A673 (cell line): Measurements from ENCODE around the gene EMP3.

Experiments
- EZH2 ChIP-seq: fragments of 200-600 bp; sonication (generic); IDR thresholded peaks from 2 replicates; pipeline ENCODE4 v1.6.1; 2017; ENCODE audit warnings: borderline replicate concordance, low read depth, mild to moderate bottlenecking, mixed read lengths, antibody characterized with exemption, low read length; ENCODE audit not compliant: poor library complexity, severe bottlenecking
- TF ChIP-seq, protein P1 (sequence below): fragments of 300-800, 200-600 bp; sonication (generic); conservative IDR thresholded peaks from 2 replicates; pipeline ENCODE4 v1.5.1; 2017; ENCODE audit warnings: low read depth, mild to moderate bottlenecking, antibody characterized with exemption, low read length, moderate library complexity, mixed read lengths

DNA sequence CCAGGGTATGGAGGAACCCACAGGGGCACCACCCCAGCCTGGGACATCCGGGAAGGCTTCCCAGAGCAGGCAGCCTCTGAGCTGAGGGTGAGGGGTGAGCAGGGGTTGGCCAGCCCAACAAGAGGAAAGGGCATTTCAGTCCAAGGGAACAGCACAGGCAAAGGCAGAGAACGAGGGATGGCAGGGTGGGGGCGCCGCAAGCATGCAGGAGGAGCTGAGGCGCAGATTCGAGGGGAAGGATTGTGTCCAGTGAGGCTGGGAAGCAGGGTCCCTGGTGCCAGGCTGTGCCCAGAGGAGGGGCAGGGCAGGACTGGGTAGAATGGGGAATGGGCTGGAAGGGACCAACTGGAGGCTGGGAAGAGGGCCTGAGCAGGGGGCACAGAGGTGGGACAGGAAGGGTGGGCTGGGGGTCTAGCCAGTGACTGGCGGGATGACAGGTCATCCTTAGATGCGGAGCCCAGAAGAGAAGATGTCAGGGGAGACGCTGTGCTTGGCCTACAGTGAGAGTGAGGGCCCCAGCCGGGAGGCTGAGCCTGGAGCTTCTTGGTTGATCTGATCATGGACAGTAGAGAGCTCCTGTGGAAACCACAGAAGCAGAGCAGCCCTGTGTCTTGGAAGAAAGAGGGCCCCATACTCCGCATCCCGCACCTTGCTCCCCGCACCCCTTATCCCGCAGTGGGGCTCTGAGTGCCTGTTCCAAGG lies 13.6 kb downstream of the EMP3 start:
- TF ChIP-seq, protein P1, sequence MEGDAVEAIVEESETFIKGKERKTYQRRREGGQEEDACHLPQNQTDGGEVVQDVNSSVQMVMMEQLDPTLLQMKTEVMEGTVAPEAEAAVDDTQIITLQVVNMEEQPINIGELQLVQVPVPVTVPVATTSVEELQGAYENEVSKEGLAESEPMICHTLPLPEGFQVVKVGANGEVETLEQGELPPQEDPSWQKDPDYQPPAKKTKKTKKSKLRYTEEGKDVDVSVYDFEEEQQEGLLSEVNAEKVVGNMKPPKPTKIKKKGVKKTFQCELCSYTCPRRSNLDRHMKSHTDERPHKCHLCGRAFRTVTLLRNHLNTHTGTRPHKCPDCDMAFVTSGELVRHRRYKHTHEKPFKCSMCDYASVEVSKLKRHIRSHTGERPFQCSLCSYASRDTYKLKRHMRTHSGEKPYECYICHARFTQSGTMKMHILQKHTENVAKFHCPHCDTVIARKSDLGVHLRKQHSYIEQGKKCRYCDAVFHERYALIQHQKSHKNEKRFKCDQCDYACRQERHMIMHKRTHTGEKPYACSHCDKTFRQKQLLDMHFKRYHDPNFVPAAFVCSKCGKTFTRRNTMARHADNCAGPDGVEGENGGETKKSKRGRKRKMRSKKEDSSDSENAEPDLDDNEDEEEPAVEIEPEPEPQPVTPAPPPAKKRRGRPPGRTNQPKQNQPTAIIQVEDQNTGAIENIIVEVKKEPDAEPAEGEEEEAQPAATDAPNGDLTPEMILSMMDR = no peak
- no peak for TF ChIP-seq EZH2
